ENCODE measurements around the gene SLIT1. TPM values are rescaled to one million over a fixed set of nuclear protein-coding genes. Genes with fewer than 3 reads are reported as not detected.

The SLIT1 gene
- total RNA-seq (2014; rRNA removed; shearing (Covaris generic); ENCODE audit: low replicate concordance) = 0.03 and 0.49 TPM in 2 replicates

DNA sequence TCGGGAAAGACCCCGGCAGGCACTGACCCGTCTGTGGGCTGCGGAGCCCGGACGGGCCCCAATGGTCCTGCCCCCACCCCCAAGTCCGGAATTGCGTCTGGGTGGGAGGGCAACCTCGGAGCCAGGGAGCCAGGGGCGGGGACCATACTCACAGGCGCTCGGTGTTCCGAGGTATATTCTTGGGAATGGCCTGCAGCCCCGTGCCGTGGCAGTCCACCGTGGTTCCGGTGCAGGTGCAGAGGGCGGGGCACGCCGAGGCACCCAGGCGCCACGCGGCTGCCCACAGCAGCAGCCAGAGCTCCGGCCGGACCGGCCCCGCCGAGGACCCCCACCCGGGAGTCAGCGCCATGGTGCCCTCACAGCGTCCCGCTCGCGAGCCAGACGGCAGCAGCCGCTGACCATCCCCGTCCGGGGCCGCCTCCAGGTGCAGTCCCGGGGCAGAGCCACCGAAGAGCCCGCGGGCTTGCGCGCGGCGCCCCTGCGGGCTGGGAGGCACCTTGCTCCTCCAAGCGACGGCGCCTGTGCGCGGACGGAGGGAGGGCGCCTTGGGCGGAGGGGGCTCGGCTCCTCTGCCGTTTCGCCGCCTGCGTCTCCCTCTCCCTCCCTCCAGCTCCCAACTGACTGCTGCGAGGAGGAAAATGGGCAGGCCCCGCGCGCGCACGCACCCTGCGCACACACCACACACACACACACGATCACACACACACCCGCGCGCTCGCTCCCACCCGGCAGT, at the start of gene SLIT1:
Gene SLIT1, minus strand, starts transcription at position 634 of the 733 bp plus-strand sequence. Its CDS starts 285 bp downstream, at position 349.
- no peak for DNase-seq (ENCODE audit: low read depth)
- in situ Hi-C loops (cut with HindIII; ENCODE audit: low pct_unique_long_range_greater_than_20kb, low sequenced_read_pairs) = no loop called here

DNA sequence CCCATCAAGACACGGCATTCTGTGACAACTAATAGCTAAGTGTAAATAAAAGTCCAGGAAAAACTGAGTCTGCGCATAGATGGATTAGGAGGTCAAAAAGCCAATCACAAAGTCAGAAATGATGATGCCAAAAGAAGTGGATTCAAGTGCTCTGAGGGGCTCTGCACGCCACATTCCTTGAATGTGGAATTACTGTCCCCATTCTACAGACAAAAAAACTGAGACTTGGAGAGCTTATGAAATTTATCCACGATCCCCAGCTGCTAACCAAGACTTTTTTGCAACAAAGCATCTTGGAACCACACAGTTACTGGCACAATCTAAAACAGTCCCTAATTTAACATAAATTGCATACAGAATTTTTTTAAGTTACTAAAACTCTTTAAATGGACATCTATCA, 49.6 kb upstream of the SLIT1 start:
- in situ Hi-C loops (cut with HindIII; ENCODE audit: low pct_unique_long_range_greater_than_20kb, low sequenced_read_pairs) = no loop called here
- DNase-seq (ENCODE audit: low read depth) = no peak

DNA sequence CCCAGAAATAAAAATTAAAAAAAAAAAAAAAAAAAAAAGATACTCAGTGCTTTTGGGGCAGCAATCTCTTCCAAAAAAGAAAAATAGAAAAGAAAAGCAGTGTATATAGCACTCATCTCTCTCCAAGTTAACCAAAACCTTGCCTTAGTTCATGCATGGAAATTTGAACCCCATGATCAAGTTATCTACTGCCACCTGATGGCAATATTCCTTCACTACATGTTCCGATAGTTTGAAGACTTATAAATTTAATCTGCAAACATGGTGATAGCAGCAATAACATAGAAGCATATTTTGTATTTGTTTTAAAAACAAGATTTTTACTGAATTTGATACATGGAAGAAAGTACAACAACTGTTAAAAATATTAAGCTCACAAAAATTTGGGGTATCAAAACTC, 48.6 kb upstream of the SLIT1 start:
- DNase-seq (ENCODE audit: low read depth) = no peak
- in situ Hi-C loops (cut with HindIII; ENCODE audit: low pct_unique_long_range_greater_than_20kb, low sequenced_read_pairs) = no loop called here

DNA sequence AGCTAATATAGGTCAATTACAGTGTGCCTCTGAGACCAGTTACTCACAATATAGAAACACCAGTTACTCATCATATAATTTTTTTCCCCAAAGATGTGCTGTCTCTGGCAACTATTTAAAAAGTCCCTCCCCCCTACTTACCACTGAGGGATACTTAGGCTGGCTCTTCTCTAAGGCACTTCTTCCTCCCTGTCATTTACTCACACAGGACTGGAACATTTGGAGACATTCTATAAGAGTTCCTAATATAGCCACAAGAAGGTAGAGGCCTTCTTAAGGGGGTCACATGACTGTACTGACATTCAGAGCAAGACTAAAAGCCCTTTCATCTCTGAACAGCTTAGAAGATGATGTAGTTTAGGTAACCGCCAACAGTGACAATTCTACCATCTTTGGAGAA, 44.4 kb upstream of the SLIT1 start:
- in situ Hi-C loops (cut with HindIII; ENCODE audit: low pct_unique_long_range_greater_than_20kb, low sequenced_read_pairs) = no loop called here
- DNase-seq (ENCODE audit: low read depth) = no peak

DNA sequence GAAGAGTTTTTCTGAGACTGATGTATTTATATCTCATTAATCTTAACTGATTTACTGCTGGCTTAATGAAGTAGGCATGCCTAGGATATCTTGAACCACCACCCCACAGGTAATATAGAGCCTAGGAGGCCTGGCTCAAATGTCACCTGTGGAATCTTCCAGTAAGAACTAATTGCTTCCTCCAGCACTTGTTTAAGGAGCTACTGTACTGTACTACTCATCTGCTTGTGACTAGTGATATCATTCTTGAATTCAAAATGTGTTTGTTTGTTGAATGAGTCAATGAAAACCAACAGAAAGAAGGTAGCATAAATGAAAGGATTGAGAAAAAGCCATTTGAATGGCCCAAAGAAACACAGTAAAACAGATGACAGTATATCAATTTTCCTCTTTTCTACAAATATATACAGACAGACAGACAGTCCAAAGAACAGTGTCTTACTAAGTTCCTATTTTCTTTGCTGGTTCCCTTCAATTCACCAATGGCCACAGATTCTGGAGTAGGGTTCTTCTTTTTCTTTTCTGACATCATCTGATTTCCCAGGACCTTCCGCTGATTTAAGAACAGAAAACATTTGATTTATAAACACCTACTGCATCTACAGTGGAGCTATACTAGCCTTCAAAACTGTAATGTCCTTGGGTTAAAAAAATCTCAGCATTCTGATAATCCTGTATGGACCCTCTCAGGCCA, 43.7 kb upstream of the SLIT1 start:
- peak; percentile 37 for DNase-seq (ENCODE audit: low read depth)
- in situ Hi-C loops (cut with HindIII; ENCODE audit: low pct_unique_long_range_greater_than_20kb, low sequenced_read_pairs) = no loop called here

DNA sequence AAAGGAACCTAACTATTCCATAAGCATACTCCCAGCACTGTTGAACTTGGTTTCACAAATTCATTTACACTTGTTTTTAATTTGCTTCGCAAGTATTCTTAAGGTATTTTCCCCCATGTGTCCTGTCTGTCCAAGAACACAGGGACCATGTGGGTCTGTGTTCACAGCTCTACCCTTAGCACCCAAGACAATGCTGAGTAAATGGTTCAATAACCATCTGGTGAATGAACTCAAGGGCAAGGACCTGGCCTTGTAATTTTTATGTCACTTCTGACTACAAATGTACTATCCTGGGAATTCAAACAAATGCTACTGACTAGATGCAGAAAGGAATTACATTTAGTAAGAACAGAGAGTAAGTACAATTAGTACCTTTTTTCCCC, 43.0 kb upstream of the SLIT1 start:
- no peak for DNase-seq (ENCODE audit: low read depth)
- in situ Hi-C loops (cut with HindIII; ENCODE audit: low pct_unique_long_range_greater_than_20kb, low sequenced_read_pairs) = no loop called here

DNA sequence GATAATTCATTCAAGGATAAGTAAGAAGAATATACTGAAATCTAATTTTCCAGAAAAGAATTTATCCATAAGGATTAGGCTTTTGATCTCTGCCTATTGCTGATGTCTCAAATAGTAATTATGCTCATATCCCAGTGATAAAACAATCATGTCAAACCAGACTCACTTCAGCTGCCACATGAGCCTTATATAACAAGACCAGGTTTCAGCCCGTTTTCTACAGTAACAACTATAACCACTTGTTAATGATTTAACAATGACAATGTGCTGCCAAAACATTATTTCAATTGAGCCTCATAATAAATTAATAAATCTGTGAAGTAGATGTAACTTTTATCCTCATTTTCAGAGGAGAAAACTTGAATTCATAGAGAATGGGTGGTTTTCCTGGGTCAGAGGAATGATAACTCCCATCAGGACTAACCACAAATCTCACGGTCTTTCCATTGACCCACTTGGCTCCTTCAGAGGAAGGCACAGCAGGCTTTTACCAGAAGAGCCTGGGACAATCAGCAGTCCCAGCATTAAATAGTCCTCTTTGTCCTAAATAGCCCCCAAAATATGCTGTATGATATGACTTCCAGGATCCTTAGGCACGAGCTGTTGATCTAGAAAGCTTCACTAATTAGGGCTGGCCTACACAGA, 42.5 kb upstream of the SLIT1 start:
- in situ Hi-C loops (cut with HindIII; ENCODE audit: low pct_unique_long_range_greater_than_20kb, low sequenced_read_pairs) = no loop called here
- DNase-seq (ENCODE audit: low read depth) = no peak

DNA sequence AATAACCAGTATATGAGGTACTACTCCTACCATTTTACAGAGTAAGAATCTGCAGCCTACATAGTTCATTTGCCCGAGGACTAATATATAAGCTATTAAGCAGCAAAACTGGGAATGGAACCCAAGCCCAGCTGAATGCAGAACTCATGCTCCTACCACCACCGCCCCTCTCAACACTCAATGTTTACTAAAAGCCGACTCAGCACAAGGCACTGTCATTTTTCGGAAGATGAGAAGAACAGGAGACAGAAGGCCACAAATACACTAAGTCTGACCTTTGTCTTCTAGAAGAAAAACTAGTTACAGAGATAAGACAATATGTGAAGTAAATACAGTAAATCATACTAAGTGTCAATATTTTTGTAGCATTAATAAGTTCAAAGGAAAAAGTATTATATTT, 40.6 kb upstream of the SLIT1 start:
- DNase-seq (ENCODE audit: low read depth) = no peak
- in situ Hi-C loops (cut with HindIII; ENCODE audit: low pct_unique_long_range_greater_than_20kb, low sequenced_read_pairs) = no loop called here

DNA sequence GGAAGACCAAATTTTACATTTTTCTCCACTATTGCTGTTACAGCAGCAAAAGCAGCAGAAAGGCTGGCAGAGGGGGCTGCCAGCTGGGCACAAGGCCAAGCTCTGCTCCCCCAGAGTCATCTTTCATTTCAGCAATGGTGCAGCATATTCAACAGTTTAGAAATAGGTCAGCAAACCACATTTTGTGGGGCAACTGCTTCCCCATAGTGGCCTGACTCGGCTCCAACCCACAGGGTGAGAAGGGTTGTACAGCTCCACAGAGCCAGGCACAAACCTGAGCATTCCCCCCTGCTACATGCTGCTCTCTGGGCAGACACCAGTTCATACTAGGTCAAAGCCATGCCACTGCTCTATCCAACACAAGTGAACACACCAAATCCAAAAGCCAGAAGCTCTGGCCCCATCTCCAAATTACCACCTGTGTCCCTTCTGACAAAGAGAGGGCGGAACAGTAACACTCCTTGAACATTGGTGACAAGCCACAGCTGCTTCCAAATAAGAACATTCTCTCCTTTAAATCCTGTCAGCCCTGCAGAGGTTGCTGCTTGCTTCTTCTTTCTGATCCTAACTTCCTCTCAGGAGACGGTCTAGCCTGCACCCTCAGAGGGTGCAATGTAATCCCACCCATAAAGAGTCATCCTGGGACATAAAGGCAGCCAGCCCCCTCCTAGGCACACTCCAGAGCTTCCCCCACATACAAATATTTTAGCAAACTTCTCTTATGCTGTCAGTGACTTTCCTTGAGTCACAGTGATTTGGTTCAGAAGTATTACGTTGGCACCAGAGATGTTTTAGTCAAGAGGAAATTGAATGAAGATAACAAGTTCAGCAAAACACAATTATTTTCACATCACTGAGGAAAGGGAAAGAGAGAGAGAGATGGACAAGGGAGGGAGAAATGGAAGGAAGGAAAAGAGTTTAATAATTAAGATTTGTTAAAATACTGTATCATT, 39.0 kb upstream of the SLIT1 start:
- in situ Hi-C loops (cut with HindIII; ENCODE audit: low pct_unique_long_range_greater_than_20kb, low sequenced_read_pairs) = no loop called here
- DNase-seq (ENCODE audit: low read depth) = no peak

DNA sequence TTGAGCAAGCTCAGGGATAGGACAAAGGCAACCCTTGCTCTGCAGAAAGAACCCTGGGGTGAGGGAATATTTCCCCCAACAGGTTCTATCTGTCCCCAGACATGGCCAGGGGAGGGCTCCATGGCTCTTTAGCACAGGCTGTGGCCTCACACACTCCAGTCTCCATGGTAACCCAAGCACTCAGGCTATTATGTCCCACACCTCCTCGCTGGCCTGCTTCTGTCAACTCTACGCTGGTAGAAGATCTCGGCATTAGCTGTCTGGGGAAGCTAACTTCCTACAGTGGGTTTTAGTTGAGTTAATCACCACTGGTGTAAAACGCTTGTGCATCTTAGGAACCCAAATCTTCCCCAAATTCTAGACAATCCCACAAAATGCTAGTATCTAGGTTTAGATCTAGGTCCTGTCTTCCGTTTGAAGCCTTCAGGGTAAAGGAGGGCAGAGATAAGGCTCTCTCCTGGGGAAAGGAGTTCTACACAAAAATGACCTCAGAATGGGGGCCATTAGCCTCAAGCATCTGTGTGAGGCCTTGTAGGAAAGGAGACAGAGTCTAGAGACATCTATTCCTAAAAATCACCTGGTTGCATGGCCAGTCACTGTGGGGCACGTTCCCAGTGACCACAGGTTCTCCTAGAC, 36.7 kb upstream of the SLIT1 start:
- DNase-seq (ENCODE audit: low read depth) = no peak
- in situ Hi-C loops (cut with HindIII; ENCODE audit: low pct_unique_long_range_greater_than_20kb, low sequenced_read_pairs) = no loop called here

DNA sequence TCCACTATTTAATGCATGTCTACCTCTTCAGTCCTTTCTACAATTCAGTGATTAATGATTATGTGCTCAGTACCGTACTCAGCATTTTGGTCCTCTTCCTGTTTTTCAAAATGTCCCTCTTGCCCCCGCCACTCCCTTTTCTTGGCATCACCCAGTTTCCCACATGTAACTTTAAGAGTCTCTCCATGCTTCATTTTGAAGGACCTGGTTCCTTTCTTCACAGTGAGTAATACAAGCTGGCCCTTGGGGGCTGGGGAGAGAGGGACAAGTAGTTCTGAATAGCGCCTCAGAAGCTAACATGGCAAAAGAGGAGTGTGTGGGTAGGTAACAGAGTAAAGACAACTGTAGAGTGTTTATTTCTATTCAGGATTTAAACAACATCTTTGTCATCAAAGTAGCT, 34.6 kb upstream of the SLIT1 start:
- in situ Hi-C loops (cut with HindIII; ENCODE audit: low pct_unique_long_range_greater_than_20kb, low sequenced_read_pairs) = no loop called here

DNA sequence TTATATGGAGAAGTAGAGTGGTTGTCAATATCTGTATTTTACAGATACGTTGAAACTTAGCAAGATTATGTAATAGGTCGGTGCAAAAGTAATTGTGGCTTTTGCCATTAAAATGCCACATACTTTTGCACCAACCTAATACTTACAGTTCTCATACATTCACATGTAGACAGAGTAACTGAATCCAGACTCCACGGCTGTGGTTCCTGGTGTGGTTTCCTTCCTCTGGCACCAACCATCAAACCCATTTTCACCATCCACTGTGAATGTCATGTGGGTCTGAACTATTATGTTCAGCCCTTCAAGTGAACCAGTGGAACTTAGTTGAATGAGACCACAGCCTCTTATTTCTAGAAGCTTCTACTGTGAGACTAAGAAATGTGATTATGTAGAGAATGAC, 31.5 kb upstream of the SLIT1 start:
- in situ Hi-C loops (cut with HindIII; ENCODE audit: low pct_unique_long_range_greater_than_20kb, low sequenced_read_pairs) = no loop called here
- DNase-seq (ENCODE audit: low read depth) = no peak

More for the DNA sequence above, 34.6 kb upstream of the SLIT1 start:
- no peak for DNase-seq (ENCODE audit: low read depth)

DNA sequence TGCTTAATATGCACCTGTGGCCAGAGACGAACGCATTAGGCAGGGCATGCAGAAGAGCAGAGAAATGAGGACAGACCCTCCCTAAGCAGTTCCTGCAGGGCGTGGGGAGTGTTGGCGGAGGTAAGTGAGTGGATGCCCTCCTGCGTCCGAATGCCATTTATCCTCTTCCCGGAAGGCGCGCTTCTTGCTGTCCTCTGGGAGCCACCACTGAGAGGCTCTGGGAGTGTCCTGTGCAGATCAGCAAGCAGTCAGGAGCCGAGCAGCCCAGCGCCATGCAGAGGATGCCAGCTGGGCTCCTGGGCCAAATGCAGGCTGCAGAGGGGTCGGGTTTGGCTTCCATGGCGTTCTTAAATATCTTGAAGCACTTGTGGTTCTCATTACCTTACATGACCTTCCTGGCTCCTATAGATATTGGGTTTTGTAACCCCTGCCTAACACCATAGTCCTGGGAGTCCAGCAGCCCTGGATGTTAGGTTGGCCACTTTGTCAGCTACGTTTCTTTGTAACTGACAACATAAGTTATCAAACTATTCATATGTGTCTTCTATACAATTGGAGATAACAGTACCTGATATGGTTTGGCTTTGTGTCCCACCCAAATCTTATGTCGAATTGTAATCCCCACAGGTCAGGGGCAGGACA, 30.0 kb upstream of the SLIT1 start:
- in situ Hi-C loops (cut with HindIII; ENCODE audit: low pct_unique_long_range_greater_than_20kb, low sequenced_read_pairs) = no loop called here
- DNase-seq (ENCODE audit: low read depth) = no peak

DNA sequence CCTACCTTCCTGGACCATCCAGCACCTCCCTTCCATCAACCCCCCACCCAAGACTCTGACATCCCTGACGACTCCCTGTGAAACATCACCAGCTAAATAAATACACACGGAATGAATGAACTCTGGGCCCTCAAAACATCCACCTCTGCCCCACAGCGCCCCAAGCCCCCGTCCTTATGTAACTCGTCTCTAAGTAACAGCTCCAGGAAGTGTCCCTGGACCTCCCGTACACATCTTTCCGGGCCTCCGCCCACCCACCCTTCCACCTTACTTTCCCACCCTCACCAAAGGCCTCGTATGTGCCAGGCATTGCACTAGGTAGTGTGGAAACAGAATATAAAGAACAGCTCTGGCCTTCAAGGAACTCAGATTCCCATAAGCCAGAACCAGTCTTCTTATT, 27.7 kb upstream of the SLIT1 start:
- DNase-seq (ENCODE audit: low read depth) = no peak
- in situ Hi-C loops (cut with HindIII; ENCODE audit: low pct_unique_long_range_greater_than_20kb, low sequenced_read_pairs) = no loop called here

DNA sequence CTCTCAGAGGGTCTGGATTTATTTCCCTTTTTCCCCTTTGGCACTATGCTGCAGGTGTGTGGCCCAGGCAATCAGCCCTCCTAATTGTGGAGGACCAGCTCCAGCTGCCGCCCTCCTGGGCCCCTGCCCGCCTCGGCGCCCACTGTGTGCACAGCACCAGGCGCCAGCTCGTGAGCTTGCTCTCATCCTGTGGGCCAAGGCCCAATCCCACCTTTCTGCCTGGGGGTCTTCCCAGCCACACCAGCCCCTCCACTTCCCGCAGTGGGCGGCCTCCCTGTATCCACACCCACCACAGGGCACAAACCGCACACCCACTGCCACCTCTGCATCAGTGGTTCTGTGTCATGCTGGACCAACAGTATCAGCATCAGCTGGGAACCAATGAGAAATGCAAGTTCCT, 25.5 kb upstream of the SLIT1 start:
- DNase-seq (ENCODE audit: low read depth) = no peak
- in situ Hi-C loops (cut with HindIII; ENCODE audit: low pct_unique_long_range_greater_than_20kb, low sequenced_read_pairs) = no loop called here

DNA sequence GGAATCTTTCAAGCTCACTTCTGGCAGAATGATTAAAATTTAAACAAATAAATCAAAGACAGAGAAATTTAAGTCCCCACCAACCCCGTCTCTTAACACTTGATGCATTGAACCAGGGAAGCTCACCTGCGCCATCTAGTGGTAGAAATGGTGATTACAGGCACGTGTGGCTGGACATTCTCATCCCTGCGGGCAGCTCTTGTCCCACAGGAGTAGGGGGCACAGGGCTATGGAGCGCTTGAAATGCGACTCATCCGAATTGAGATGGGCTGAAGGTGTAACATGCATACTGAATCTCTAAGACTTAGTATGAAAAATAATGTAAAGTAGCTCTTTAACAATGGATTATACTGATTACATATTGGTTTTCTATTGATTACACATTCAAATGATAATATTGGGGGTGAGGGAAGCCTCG, 24.8 kb upstream of the SLIT1 start:
- in situ Hi-C loops (cut with HindIII; ENCODE audit: low pct_unique_long_range_greater_than_20kb, low sequenced_read_pairs) = no loop called here
- DNase-seq (ENCODE audit: low read depth) = peak; percentile 37

DNA sequence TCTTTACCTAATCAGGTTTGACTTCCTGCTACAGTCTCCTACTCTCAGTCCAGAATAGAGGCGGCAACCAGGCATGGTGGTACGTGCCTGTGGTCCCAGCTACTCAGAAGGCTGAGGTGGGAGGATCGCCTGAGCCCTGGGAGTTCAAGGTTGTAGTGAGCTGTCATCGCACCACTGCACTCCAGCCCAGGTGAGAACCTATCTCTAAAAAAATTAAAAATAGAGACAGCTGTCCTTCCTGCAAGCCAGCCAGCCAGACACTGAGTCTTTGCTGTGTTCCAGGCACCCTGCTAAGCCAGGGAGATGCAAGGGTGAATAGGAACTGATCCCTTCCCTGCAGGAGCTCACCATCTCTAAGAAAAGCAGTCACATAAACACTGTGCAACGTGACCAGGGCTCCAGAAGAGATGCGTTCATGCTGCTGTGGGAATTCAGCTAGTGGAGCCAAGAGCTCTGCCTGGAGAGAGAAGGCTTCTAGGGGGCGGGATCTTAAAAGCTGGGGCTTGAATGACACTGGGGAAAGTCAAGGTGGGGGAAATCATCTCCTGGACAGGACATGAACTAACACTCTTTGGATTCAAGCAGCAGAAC, 22.1 kb upstream of the SLIT1 start:
- no peak for DNase-seq (ENCODE audit: low read depth)
- in situ Hi-C loops (cut with HindIII; ENCODE audit: low pct_unique_long_range_greater_than_20kb, low sequenced_read_pairs) = no loop called here
